Ramos (cell line): ENCODE results near the gene PLEKHM1.

ENCODE experiments used
- in situ Hi-C: fragments of 300-500 bp; cut with MboI; formaldehyde crosslinking; loops from one replicate; pipeline ENCODE4 v1.14.3; 2022; ENCODE audit warnings: low sequenced_read_pairs; ENCODE audit not compliant: unreplicated experiment

Gene PLEKHM1

DNA sequence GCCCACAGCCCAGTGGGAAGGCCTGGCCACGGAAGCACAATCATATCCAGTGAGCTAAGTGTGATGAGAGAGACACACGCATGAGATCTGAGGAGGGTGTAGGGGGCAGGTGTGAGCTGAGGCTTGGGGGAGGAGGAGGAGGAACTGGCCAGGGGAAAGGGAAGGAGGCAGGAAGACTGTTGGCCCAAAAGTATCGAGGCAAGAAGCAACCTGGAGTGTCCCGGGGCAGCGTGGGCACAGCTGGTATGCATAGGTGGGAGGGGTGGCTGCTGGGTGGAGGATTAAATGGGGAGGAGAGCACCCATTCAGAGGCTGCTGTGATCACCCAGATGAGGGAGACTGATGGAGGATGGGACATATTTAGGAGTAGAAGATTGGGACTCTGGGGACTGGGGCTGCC, 99.2 kb downstream of the PLEKHM1 start:
- in situ Hi-C loops = loop anchor here (5.0 kb wide), 1 partner anchor 169 kb away; the partner anchor contains the start of gene FMNL1

DNA sequence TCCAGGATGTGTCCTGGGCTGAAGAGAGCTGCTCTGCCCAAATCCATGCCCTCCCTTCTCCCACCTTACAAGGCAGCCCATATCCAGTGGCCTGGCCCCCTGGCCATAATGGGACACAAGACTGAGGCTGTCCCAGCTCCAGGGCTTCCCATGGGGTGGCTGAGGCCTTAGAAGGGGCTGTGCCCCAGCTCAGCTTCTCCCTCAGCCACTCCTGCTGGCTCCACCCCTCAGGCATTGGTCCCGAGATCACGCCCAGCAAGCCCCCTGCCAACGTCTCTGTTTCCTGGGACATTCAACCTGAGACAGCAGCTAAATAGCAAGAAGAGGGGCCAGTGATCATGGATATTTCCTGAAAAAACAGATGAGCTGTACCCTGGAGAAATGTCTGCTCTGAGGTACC, 101.2 kb downstream of the PLEKHM1 start:
- in situ Hi-C loops = loop anchor here (5.0 kb wide), 1 partner anchor 107 kb away; no protein-coding TSS in a partner anchor

DNA sequence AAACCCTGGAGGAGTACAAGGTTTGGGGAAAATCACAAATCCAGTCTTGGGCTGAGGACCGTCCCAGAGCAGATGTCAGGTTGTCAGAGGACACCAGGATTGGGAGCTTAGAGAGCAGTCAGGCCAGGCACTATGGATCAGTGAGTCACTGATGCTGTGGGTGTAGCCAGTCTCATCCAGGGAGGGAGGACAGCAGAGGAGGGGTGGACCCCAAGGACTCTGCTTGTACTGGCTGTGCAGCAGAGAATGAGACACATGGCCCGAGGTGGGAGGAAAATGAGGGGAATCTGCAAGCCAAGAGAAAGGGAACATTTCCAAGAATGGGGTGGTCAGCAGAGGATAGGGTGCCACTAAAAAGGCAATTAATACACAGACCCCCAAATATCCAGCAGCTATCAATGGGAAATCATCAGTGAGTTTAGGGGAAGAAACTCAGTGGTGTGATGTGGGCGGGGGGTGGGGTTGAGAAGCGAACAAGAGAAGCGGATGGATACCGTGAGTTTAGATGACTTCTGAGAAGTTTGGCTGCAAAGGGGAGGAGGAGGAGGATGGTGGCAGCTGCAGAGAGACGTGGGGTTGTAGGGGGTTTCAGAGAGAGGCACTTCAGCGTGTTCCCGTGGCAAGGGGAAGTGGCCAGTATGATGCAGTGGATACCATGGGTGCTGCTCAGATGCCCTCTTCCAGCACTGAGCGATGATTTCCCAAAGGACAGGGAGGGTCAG, 101.8 kb downstream of the PLEKHM1 start:
- in situ Hi-C loops = loop anchor here (5.0 kb wide), 1 partner anchor 106 kb away; no protein-coding TSS in a partner anchor

DNA sequence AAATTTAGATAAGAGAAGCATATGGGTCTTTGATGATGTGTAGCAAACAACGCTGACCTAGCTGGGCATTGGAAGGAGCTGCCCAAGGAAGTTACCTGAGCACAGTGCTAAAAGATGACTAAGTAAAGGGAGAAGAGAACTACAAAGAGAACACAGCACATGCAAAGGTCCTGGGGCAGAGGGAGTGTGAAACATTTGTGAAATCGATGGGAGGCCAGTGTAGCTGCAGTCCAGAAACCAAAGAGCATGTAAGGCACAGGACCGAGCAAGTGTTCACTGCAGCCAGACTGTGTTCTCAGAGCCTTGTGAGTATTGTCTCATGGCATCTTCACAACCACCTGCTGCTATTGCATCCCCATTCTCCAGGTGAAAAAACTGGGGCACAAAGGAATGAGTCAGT, 102.8 kb downstream of the PLEKHM1 start:
- in situ Hi-C loops = loop anchor here (5.0 kb wide), 1 partner anchor 105 kb away; no protein-coding TSS in a partner anchor

DNA sequence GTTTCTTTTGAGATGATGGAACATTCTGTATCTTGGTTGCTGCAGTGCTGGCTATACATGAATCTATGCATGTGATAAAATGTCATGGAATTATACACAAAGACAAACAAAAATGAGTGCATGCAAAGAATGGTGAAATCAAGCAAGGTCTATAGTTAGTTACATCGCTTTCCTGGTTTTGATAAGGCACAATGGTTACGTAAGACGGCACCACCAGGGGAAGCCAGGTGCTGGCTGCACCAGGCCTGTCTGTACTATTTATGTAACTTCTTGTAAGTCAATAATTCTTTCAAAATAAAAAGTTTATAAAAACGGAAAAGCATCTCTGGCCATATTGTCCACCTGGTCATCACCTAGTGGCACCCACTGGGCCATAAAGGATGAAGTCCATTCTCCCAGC, 104.3 kb downstream of the PLEKHM1 start:
- in situ Hi-C loops = loop anchor here (5.0 kb wide), 1 partner anchor 104 kb away; no protein-coding TSS in a partner anchor
